IMR-90 (cell line): ENCODE results near the gene NFIA. TPM values are rescaled to one million over a fixed set of nuclear protein-coding genes. Genes with fewer than 3 reads are reported as not detected.

Experiments used
- ATAC-seq: fragments of 200-7000 bp; cut with Tn5 transposase; 2 replicates; pipeline ENCODE4 v1.9.1; 2020; ENCODE audit warnings: low read depth, mild to moderate bottlenecking, moderate library complexity
- BruUV-seq: library from RNA; stranded (reverse); fragments of 400-500 nt; replicated peaks from 2 replicates; lab custom pipeline; 2021; lab: Mats Ljungman, UMichigan
- CTCF ChIA-PET: fragments of 300-600 bp; formaldehyde crosslinking; extraction: SDS; loops from one replicate; lab custom pipeline; 2021; ENCODE audit warnings: antibody characterized with exemption; lab: Yijun Ruan, JAX
- POLR2A ChIA-PET: fragments of 300-600 bp; sonication (Branson Sonifier 250); formaldehyde crosslinking; loops from one replicate; lab custom pipeline; 2022; ENCODE audit warnings: antibody characterized with exemption; ENCODE audit not compliant: unreplicated experiment; lab: Charles Lee
- DNase-seq: peaks from one replicate; pipeline ENCODE4 v3.0.0; 2013
- H2AFZ ChIP-seq: replicated peaks from 2 replicates; pipeline ENCODE3; 2013; ENCODE audit warnings: low read length, mild to moderate bottlenecking; ENCODE audit not compliant: poor library complexity
- H2AK5ac ChIP-seq: 2 replicates; pipeline ENCODE4 v1.6.1; 2013; ENCODE audit warnings: low read depth, low read length, inconsistent platforms
- H2AK9ac ChIP-seq: replicated peaks from 2 replicates; pipeline ENCODE3; 2013; ENCODE audit warnings: mild to moderate bottlenecking, low read depth, low read length, moderate library complexity; ENCODE audit not compliant: poor library complexity
- H2BK120ac ChIP-seq: 2 replicates; pipeline ENCODE4 v1.6.1; 2013; ENCODE audit warnings: low read depth, low read length, inconsistent platforms
- H2BK15ac ChIP-seq: 3 replicates; pipeline ENCODE4 v1.6.1; 2013; ENCODE audit warnings: low read depth, low read length, inconsistent platforms
- H2BK20ac ChIP-seq: 2 replicates; pipeline ENCODE4 v1.6.1; 2013; ENCODE audit warnings: low read depth, mild to moderate bottlenecking, inconsistent platforms, low read length, moderate library complexity
- H2BK5ac ChIP-seq: 2 replicates; pipeline ENCODE4 v1.6.1; 2013; ENCODE audit warnings: mild to moderate bottlenecking, low read depth, low read length, inconsistent platforms; ENCODE audit not compliant: poor library complexity, severe bottlenecking
- H3K14ac ChIP-seq: replicated peaks from 2 replicates; pipeline ENCODE4 v1.6.1; 2013; ENCODE audit warnings: low read depth, low read length, inconsistent platforms
- H3K18ac ChIP-seq: 2 replicates; pipeline ENCODE4 v1.6.1; 2013; ENCODE audit warnings: low read depth, low read length, control low read depth
- H3K23ac ChIP-seq: 2 replicates; pipeline ENCODE4 v1.6.1; 2013; ENCODE audit warnings: low read depth, low read length, inconsistent platforms
- H3K27ac ChIP-seq: 2 replicates; pipeline ENCODE4 v1.5.1; 2013; ENCODE audit warnings: mild to moderate bottlenecking, control low read depth, low read length; ENCODE audit not compliant: insufficient read depth
- H3K27me3 ChIP-seq: 2 replicates; pipeline ENCODE4 v1.6.1; 2013; ENCODE audit warnings: low read length; ENCODE audit not compliant: control insufficient read depth, insufficient read depth
- H3K36me3 ChIP-seq: 2 replicates; pipeline ENCODE4 v1.6.1; 2013; ENCODE audit warnings: low read length, mixed read lengths; ENCODE audit not compliant: control insufficient read depth, insufficient read depth
- H3K4ac ChIP-seq: 2 replicates; pipeline ENCODE4 v1.6.1; 2013; ENCODE audit warnings: low read depth, low read length, inconsistent platforms
- H3K4me1 ChIP-seq: 2 replicates; pipeline ENCODE4 v1.6.1; 2013; ENCODE audit warnings: low read length, mixed read lengths; ENCODE audit not compliant: control insufficient read depth, insufficient read depth
- H3K4me2 ChIP-seq: 2 replicates; pipeline ENCODE4 v1.6.1; 2013; ENCODE audit warnings: low read depth, mild to moderate bottlenecking, control low read depth, low read length, moderate library complexity
- H3K4me3 ChIP-seq: 2 replicates; pipeline ENCODE4 v1.5.1; 2013; ENCODE audit warnings: low read depth, mild to moderate bottlenecking, control low read depth, low read length, moderate library complexity; ENCODE audit not compliant: insufficient read depth
- H3K56ac ChIP-seq: 2 replicates; pipeline ENCODE4 v1.6.1; 2013; ENCODE audit warnings: low read length, inconsistent platforms; ENCODE audit not compliant: insufficient read depth; ENCODE audit errors: extremely low read depth
- H3K79me1 ChIP-seq, 2 experiments: 2 replicates each; pipeline ENCODE4 v1.6.1; 2013; ENCODE audit warnings: low read length in 2 of 2, inconsistent platforms in 1 of 2, low read depth in 1 of 2
- H3K9ac ChIP-seq: 2 replicates; pipeline ENCODE4 v1.6.1; 2013; ENCODE audit warnings: low read depth, low read length, control low read depth
- H3K9me1 ChIP-seq: 2 replicates; pipeline ENCODE4 v1.6.1; 2013; ENCODE audit warnings: low read length, inconsistent platforms; ENCODE audit not compliant: insufficient read depth
- H3K9me3 ChIP-seq: 2 replicates; pipeline ENCODE4 v1.6.1; 2013; ENCODE audit warnings: low read length; ENCODE audit not compliant: control insufficient read depth, insufficient read depth
- H4K20me1 ChIP-seq: 2 replicates; pipeline ENCODE4 v1.6.1; 2013; ENCODE audit warnings: low read length, inconsistent platforms; ENCODE audit not compliant: insufficient read depth
- H4K5ac ChIP-seq: 2 replicates; pipeline ENCODE4 v1.6.1; 2013; ENCODE audit warnings: mild to moderate bottlenecking, low read depth, low read length, control low read depth
- H4K8ac ChIP-seq, 2 experiments: 2 replicates each; pipeline ENCODE4 v1.6.1; 2013; ENCODE audit warnings: low read depth in 2 of 2, low read length in 2 of 2, control low read depth in 1 of 2, inconsistent platforms in 1 of 2
- H4K91ac ChIP-seq: 2 replicates; pipeline ENCODE4 v1.6.1; 2013; ENCODE audit warnings: low read depth, low read length, inconsistent platforms; ENCODE audit not compliant: insufficient read depth
- MAFK ChIP-seq: IDR thresholded peaks from 2 replicates; pipeline ENCODE4 v1.6.1; 2012; ENCODE audit warnings: low read depth, low read length, improper control_type of control experiment
- WGBS, 2 experiments: methylation state at CpG; one replicate each; pipeline versions ENCODE4 v1.1.5 to v1.1.7; 2013; ENCODE audit warnings: missing lambda C conversion rate in 2 of 2; ENCODE audit not compliant: insufficient read length in 1 of 2; ENCODE audit errors: extremely low coverage in 2 of 2; 5-methylcytosine and 5-hydroxymethylcytosine counted together
- dilution Hi-C: fragments of 300-500 bp; cut with HindIII; formaldehyde crosslinking; loops from one replicate; pipeline ENCODE4 v1.14.3; 2018; ENCODE audit warnings: low sequenced_read_pairs; ENCODE audit not compliant: unreplicated experiment
- in situ Hi-C: fragments of 300-500 bp; cut with MboI; formaldehyde crosslinking; loops from 3 replicates; pipeline ENCODE4 v1.14.3; 2019; ENCODE audit warnings: low sequenced_read_pairs, inconsistent platforms, mixed read lengths
- intact Hi-C: fragments of 100-400 bp; cut with micrococcal nuclease; formaldehyde crosslinking; loops from 2 replicates; pipeline ENCODE4 v1.10.0; 2022
- polyA plus RNA-seq, 3 experiments: library from polyadenylated mRNA; depleted of rRNA; stranded (reverse); fragments of >200 nt; gene quantifications; 2 replicates each; pipeline ENCODE4 v1.2.3, GENCODE V29; 2012; ENCODE audit warnings: low replicate concordance in 1 of 3
- total RNA-seq: library from RNA; depleted of rRNA; stranded (reverse); fragments of >200 nt; gene quantifications from 2 replicates; pipeline ENCODE4 v1.2.3, GENCODE V29; 2012
- TF ChIP-seq, protein P1 (sequence below): fragments of 150-350 bp; IDR thresholded peaks from 2 replicates; pipeline ENCODE4 v1.6.1; 2017; ENCODE audit warnings: mild to moderate bottlenecking, antibody characterized with exemption, low read length, low read depth

Gene NFIA
- total and polyA plus RNA-seq, 2 of the 4 experiments (the other 2 are of a cell fraction), result 1.6 to 2.2 TPM

DNA sequence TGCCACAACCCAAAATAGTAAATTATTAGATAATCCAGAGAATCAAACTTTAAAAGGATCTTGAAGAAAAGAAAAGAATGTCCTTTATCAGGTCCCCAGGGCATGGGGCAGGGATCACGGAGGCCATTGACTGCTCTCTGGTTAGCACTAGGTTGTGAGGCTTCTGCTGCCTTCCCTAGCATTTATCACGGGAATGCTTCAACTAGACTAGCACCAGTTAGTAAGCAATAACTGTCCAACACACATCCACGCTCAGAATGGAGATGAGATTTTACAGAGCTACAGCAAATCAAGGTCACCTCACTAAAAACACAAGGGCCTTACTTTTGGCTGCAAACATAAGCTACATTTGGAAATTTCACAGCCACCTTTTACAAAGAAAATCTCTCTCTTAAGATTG, 304.0 kb downstream of the NFIA start:
- H3K18ac ChIP-seq, result no peak overlapping the region
- H4K5ac ChIP-seq, result no peak overlapping the region
- no peaks in the 10 kb centered on the region for H3K27me3 ChIP-seq
- no peak overlapping the region for H2BK20ac ChIP-seq
- H3K9me1 ChIP-seq, result no peaks in the 10 kb centered on the region
- H2BK120ac ChIP-seq, result no peak overlapping the region
- no peak overlapping the region for H3K14ac ChIP-seq
- no peaks in the 10 kb centered on the region; the same call in 1 of the 2 replicates for H3K9me3 ChIP-seq
- H4K20me1 ChIP-seq, result no peaks in the 10 kb centered on the region
- BruUV-seq, result no TSS peak
- H2AK9ac ChIP-seq, result no peak overlapping the region
- H2BK15ac ChIP-seq, result no peak overlapping the region
- ChIA-PET POLR2A (no interaction called here), CTCF (interaction anchor here (0.6 kb wide), 1 partner anchor 27 kb away, joined by 4 read pairs; no protein-coding TSS in a partner anchor)
- DNase-seq, result no peak
- no peak overlapping the region for H4K8ac ChIP-seq
- H2AK5ac ChIP-seq, result no peak overlapping the region
- ATAC-seq, result no peak
- H3K4me1 ChIP-seq, result no peaks in the 10 kb centered on the region
- no peak overlapping the region for H2BK5ac ChIP-seq
- H3K23ac ChIP-seq, result no peak overlapping the region
- no peaks in the 10 kb centered on the region for H3K36me3 ChIP-seq
- H3K56ac ChIP-seq, result no peak overlapping the region
- no peak overlapping the region for H3K9ac ChIP-seq
- in situ Hi-C loops, result no loop called here
- no CpG with 5 or more reads among the region's 3 CpGs for WGBS, 2 experiments
- H3K4ac ChIP-seq, result no peak overlapping the region
- H3K27ac ChIP-seq, result no peak overlapping the region
- no peak overlapping the region for H4K91ac ChIP-seq
- dilution Hi-C loops, result no loop called here
- TF ChIP-seq MAFK, result no peak
- TF ChIP-seq, protein P1, sequence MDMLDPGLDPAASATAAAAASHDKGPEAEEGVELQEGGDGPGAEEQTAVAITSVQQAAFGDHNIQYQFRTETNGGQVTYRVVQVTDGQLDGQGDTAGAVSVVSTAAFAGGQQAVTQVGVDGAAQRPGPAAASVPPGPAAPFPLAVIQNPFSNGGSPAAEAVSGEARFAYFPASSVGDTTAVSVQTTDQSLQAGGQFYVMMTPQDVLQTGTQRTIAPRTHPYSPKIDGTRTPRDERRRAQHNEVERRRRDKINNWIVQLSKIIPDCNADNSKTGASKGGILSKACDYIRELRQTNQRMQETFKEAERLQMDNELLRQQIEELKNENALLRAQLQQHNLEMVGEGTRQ, result no peak
- intact Hi-C loops, result no loop called here
- no peaks in the 10 kb centered on the region for H3K79me1 ChIP-seq
- H3K4me3 ChIP-seq, result no peak overlapping the region
- H2AFZ ChIP-seq, result no peak overlapping the region
- H3K4me2 ChIP-seq, result no peak overlapping the region
